DMS79 treated with DMSO at 0.1 percent for 48 hours (cell line): ENCODE measurements around the gene PKNOX2.

Experiments used
- DNase-seq: peaks from one replicate; lab custom pipeline; 2025; lab: John Stamatoyannopoulos, UW

Gene PKNOX2

GRCh38 chr11:125313271-125314219 is 149.0 kb downstream of the PKNOX2 start:
- DNase-seq, result no peak

GRCh38 chr11:125314276-125315078 is 149.9 kb downstream of the PKNOX2 start:
- DNase-seq, result no peak

- peak; percentile 91 for DNase-seq
Measured at GRCh38 chr11:125315079-125315740, 150.7 kb downstream of the PKNOX2 start.

- DNase-seq, result no peak
Measured at GRCh38 chr11:125317416-125317815, 152.9 kb downstream of the PKNOX2 start.

- no peak for DNase-seq
Measured at GRCh38 chr11:125319649-125320048, 155.1 kb downstream of the PKNOX2 start.

- DNase-seq, result no peak
Measured at GRCh38 chr11:125320347-125321076, 156.0 kb downstream of the PKNOX2 start.

GRCh38 chr11:125322289-125322688 is 157.7 kb downstream of the PKNOX2 start:
- no peak for DNase-seq

- DNase-seq, result no peak
Measured at GRCh38 chr11:125325196-125325595, 160.6 kb downstream of the PKNOX2 start.

GRCh38 chr11:125326126-125326525 is 161.6 kb downstream of the PKNOX2 start:
- no peak for DNase-seq

- DNase-seq, result no peak
Measured at GRCh38 chr11:125327518-125328224, 163.1 kb downstream of the PKNOX2 start.

- no peak for DNase-seq
Measured at GRCh38 chr11:125328225-125328580, 163.7 kb downstream of the PKNOX2 start.

- DNase-seq, result peak; percentile 24
Measured at GRCh38 chr11:125329786-125330185, 165.2 kb downstream of the PKNOX2 start.

- no peak for DNase-seq
Measured at GRCh38 chr11:125330462-125331325, 166.1 kb downstream of the PKNOX2 start.

GRCh38 chr11:125331357-125332035 is 166.9 kb downstream of the PKNOX2 start:
- DNase-seq, result no peak

- DNase-seq, result no peak
Measured at GRCh38 chr11:125332821-125333220, 168.3 kb downstream of the PKNOX2 start.

GRCh38 chr11:125333354-125334073 is 169.0 kb downstream of the PKNOX2 start:
- DNase-seq, result no peak

GRCh38 chr11:125335106-125335505 is 170.6 kb downstream of the PKNOX2 start:
- no peak for DNase-seq
